Activated naive CD4-positive, alpha-beta T cell treated with anti-CD3 and anti-CD28 coated beads for 36 hours (primary cell): ENCODE data around the gene MAPT. TPM values are rescaled to one million over a fixed set of nuclear protein-coding genes. Genes with fewer than 3 reads are reported as not detected.

ENCODE experiments used
- CTCF ChIA-PET: fragments of 350-600 bp; sonication (Branson Sonifier 250); formaldehyde crosslinking; loops from one replicate; lab custom pipeline; 2021; ENCODE audit warnings: antibody characterized with exemption; lab: Charles Lee
- DNase-seq: peaks from one replicate; pipeline ENCODE4 v3.0.0-alpha.2; 2020
- H3K27ac Mint-ChIP-seq: one replicate; pipeline ENCODE4 v1.8.0; 2021; ENCODE audit warnings: mild to moderate bottlenecking, mixed read lengths
- H3K27me3 Mint-ChIP-seq: one replicate; pipeline ENCODE4 v1.8.0; 2021; ENCODE audit warnings: low read depth, mixed read lengths
- H3K36me3 Mint-ChIP-seq: one replicate; pipeline ENCODE4 v1.8.0; 2021; ENCODE audit warnings: low read depth, mixed read lengths
- H3K4me1 Mint-ChIP-seq: one replicate; pipeline ENCODE4 v1.8.0; 2021; ENCODE audit warnings: low read depth, mixed read lengths
- H3K4me3 Mint-ChIP-seq: one replicate; pipeline ENCODE4 v1.8.0; 2021; ENCODE audit warnings: mild to moderate bottlenecking, moderate library complexity, mixed read lengths
- H3K9me3 Mint-ChIP-seq: one replicate; pipeline ENCODE4 v1.8.0; 2021; ENCODE audit warnings: mixed read lengths
- intact Hi-C: fragments of 100-400 bp; cut with micrococcal nuclease; formaldehyde crosslinking; loops from one replicate; pipeline ENCODE4 v1.15.1; 2023
- total RNA-seq, 2 experiments: library from RNA; stranded (reverse); gene quantifications; one replicate each; pipeline ENCODE4 v1.2.3, GENCODE V29; 2021

MAPT gene
- total RNA-seq, 2 experiments from 2014 or later, result 0.57 to 0.86 TPM

GRCh38 chr17:46072998-46073397, 178.6 kb downstream of the MAPT start:
- Mint-ChIP-seq H3K9me3 (peaks cover 1% of the 10 kb centered on the region), H3K4me1 (peaks cover 40% of the 10 kb centered on the region), H3K27me3 (no peaks in the 10 kb centered on the region), H3K36me3 (peaks cover 8% of the 10 kb centered on the region), H3K27ac (no peak overlapping the region), H3K4me3 (no peak overlapping the region)
- intact Hi-C loops, result no loop called here
- no peak for DNase-seq
- CTCF ChIA-PET, result interaction anchor here (0.6 to 1.0 kb wide), 2 partner anchors 11 to 686 kb away, joined by 3 read pairs; no protein-coding TSS in a partner anchor

DNA sequence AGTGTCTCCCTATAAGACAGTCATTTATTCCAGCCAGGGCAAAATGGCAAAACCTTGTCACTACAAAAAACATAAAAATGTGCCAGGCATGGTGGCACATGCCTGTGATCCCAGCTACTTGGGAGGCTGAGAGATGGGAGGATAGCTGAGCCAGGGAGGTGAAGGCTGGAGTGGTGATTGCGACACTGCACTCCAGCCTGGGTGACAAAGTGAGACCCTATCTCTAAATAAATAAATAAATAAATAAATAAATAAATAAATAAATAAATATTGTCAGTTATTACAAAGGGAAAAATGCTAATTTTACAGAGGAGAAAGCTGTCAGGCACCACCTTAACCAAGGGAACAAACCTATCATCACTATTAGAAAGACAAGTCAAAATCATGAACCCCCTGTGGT, 180.2 kb downstream of the MAPT start:
- Mint-ChIP-seq H3K4me1 (peaks cover 41% of the 10 kb centered on the region), H3K27ac (no peak overlapping the region), H3K9me3 (peaks cover 1% of the 10 kb centered on the region), H3K4me3 (no peak overlapping the region), H3K36me3 (peaks cover 11% of the 10 kb centered on the region), H3K27me3 (no peaks in the 10 kb centered on the region)
- intact Hi-C loops, result no loop called here
- CTCF ChIA-PET, result no interaction called here
- DNase-seq, result no peak

Other genes with a start within 250 kb of the MAPT start
- gene CRHR1, start 110.2 kb upstream of the MAPT start, total RNA-seq, result not detected
- gene SPPL2C, start 49.7 kb upstream of the MAPT start, total RNA-seq, result not detected
- gene STH, start 104.7 kb downstream of the MAPT start, total RNA-seq, result not detected